ENCODE data around the gene RPA1. TPM values are rescaled to one million over a fixed set of nuclear protein-coding genes. Genes with fewer than 3 reads are reported as not detected.

RPA1 gene
- total and polyA plus RNA-seq, 4 donors = 9.2 to 29.5 (median 11.9) TPM

- TF ChIP-seq JUND (IDR thresholded peaks at IDR 0.05) = no peak
- WGBS = 80% methylated on average over 27 of the region's 27 CpGs
These were observed 110.4 kb downstream of the RPA1 start for GRCh38 chr17:1939981-1940809.

DNA sequence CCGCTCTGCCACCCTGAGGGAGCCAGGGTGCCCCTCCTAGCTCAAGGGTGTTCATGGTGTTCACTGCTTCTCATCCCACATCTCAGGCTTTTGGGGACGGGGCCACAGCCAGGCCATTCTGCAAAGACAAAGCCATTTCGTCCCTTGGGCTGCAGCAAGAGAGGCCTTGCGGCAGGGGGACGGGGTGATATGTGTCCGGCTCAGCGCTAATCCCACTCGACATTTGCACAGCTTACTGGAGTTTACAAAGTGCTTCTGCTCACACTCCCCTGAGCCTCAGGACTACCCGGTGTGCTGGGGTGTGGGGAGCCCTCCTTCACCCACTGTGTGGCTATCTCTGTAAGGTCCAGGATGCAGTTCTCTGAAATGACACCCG, 111.0 kb downstream of the RPA1 start:
- Histone ChIP-seq H3K27ac (ENCODE audit: low read depth in 1 of 2, low read length in 2 of 2) (no peak overlapping the region), H3K36me3 (ENCODE audit: control insufficient read depth in 4 of 4, insufficient read depth in 3 of 4, low read depth in 1 of 4, low read length in 3 of 4) (no peaks in the 10 kb centered on the region), H3K9me3 (ENCODE audit: control insufficient read depth in 4 of 4, low read length in 3 of 4) (no peaks in the 10 kb centered on the region), H3K27me3 (ENCODE audit: control insufficient read depth in 4 of 4, insufficient read depth in 4 of 4, low read length in 3 of 4) (no peaks in the 10 kb centered on the region), H3K4me3 (ENCODE audit: low read depth in 1 of 3, low read length in 3 of 3) (no peak overlapping the region), H3K4me1 (ENCODE audit: control insufficient read depth in 4 of 4, insufficient read depth in 4 of 4, low read length in 3 of 4) (peaks cover 0 to 12% (median 7%) of the 10 kb centered on the region in 4 donors), H3K9ac (ENCODE audit: low read depth in 1 of 2, low read length in 2 of 2) (no peak overlapping the region)
- WGBS = 93% methylated on average over 10 of the region's 10 CpGs
- DNase-seq (ENCODE audit: low spot score) = no peak
- no peak for TF ChIP-seq REST (IDR thresholded peaks at IDR 0.05)
- no peak for TF ChIP-seq YY1 (IDR thresholded peaks at IDR 0.05)
- no peak for TF ChIP-seq NR2F2 (IDR thresholded peaks at IDR 0.05)
- TF ChIP-seq MAX (IDR thresholded peaks at IDR 0.05) = no peak
- no peak for TF ChIP-seq GABPA (IDR thresholded peaks at IDR 0.05 in 1 of 2, conservative IDR thresholded peaks at IDR 0.05 in 1 of 2)
- no peak for TF ChIP-seq RXRA (IDR thresholded peaks at IDR 0.05)
- TF ChIP-seq SP1 (IDR thresholded peaks at IDR 0.05) = no peak
- no peak for TF ChIP-seq RAD21 (IDR thresholded peaks at IDR 0.05)
- TF ChIP-seq FOXA2 (IDR thresholded peaks at IDR 0.05) = no peak
- TF ChIP-seq JUND (IDR thresholded peaks at IDR 0.05) = no peak
- TF ChIP-seq FOXA1 (IDR thresholded peaks at IDR 0.05) = no peak
- TF ChIP-seq TAF1 (conservative IDR thresholded peaks at IDR 0.05) = no peak

More at GRCh38 chr17:1939981-1940809, 110.4 kb downstream of the RPA1 start:
- Histone ChIP-seq H3K27ac (ENCODE audit: low read depth in 1 of 2, low read length in 2 of 2) (no peak overlapping the region), H3K9me3 (ENCODE audit: control insufficient read depth in 4 of 4, low read length in 3 of 4) (no peaks in the 10 kb centered on the region), H3K4me3 (ENCODE audit: low read depth in 1 of 3, low read length in 3 of 3) (no peak overlapping the region), H3K4me1 (ENCODE audit: control insufficient read depth in 4 of 4, insufficient read depth in 4 of 4, low read length in 3 of 4) (peaks cover 0 to 6% (median 3%) of the 10 kb centered on the region in 4 donors), H3K9ac (ENCODE audit: low read depth in 1 of 2, low read length in 2 of 2) (no peak overlapping the region), H3K27me3 (ENCODE audit: control insufficient read depth in 4 of 4, insufficient read depth in 4 of 4, low read length in 3 of 4) (no peaks in the 10 kb centered on the region), H3K36me3 (ENCODE audit: control insufficient read depth in 4 of 4, insufficient read depth in 3 of 4, low read depth in 1 of 4, low read length in 3 of 4) (no peaks in the 10 kb centered on the region)
- DNase-seq (ENCODE audit: low spot score) = no peak

- 90% methylated on average over 23 of the region's 23 CpGs for WGBS
- TF ChIP-seq RAD21 (IDR thresholded peaks at IDR 0.05) = no peak
- no peak for TF ChIP-seq SP1 (IDR thresholded peaks at IDR 0.05)
- TF ChIP-seq HNF4G (IDR thresholded peaks at IDR 0.05) = no peak
- TF ChIP-seq EGR1 (IDR thresholded peaks at IDR 0.05; ENCODE audit: low read depth in 2 of 2) = no peak
- no peak for TF ChIP-seq FOXA2 (IDR thresholded peaks at IDR 0.05)
- TF ChIP-seq, protein P1, sequence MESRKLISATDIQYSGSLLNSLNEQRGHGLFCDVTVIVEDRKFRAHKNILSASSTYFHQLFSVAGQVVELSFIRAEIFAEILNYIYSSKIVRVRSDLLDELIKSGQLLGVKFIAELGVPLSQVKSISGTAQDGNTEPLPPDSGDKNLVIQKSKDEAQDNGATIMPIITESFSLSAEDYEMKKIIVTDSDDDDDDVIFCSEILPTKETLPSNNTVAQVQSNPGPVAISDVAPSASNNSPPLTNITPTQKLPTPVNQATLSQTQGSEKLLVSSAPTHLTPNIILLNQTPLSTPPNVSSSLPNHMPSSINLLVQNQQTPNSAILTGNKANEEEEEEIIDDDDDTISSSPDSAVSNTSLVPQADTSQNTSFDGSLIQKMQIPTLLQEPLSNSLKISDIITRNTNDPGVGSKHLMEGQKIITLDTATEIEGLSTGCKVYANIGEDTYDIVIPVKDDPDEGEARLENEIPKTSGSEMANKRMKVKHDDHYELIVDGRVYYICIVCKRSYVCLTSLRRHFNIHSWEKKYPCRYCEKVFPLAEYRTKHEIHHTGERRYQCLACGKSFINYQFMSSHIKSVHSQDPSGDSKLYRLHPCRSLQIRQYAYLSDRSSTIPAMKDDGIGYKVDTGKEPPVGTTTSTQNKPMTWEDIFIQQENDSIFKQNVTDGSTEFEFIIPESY (IDR thresholded peaks at IDR 0.05) = no peak
- no peak for TF ChIP-seq MAX (IDR thresholded peaks at IDR 0.05)
- no peak for TF ChIP-seq YY1 (IDR thresholded peaks at IDR 0.05)
- TF ChIP-seq ATF3 (IDR thresholded peaks at IDR 0.05) = no peak
- no peak for DNase-seq (ENCODE audit: low spot score)
These were observed 111.7 kb downstream of the RPA1 start for GRCh38 chr17:1941272-1942065.

More at GRCh38 chr17:1941272-1942065, 111.7 kb downstream of the RPA1 start:
- Histone ChIP-seq H3K4me3 (ENCODE audit: low read depth in 1 of 3, low read length in 3 of 3) (no peak overlapping the region), H3K4me1 (ENCODE audit: control insufficient read depth in 4 of 4, insufficient read depth in 4 of 4, low read length in 3 of 4) (peaks cover 0 to 19% (median 12%) of the 10 kb centered on the region in 4 donors), H3K27ac (ENCODE audit: low read depth in 1 of 2, low read length in 2 of 2) (no peak overlapping the region), H3K9ac (ENCODE audit: low read depth in 1 of 2, low read length in 2 of 2) (no peak overlapping the region), H3K27me3 (ENCODE audit: control insufficient read depth in 4 of 4, insufficient read depth in 4 of 4, low read length in 3 of 4) (no peaks in the 10 kb centered on the region), H3K9me3 (ENCODE audit: control insufficient read depth in 4 of 4, low read length in 3 of 4) (no peaks in the 10 kb centered on the region), H3K36me3 (ENCODE audit: control insufficient read depth in 4 of 4, insufficient read depth in 3 of 4, low read depth in 1 of 4, low read length in 3 of 4) (no peaks in the 10 kb centered on the region)
